IPS-15b (cell line): ENCODE measurements around the gene PDZRN4.
A peak's percentile ranks its signal among the peaks of the same experiment; 100 is the strongest.
"Not testable (repeated sequence)": the region's sequence is repeated elsewhere in the genome, so short reads cannot be mapped to it uniquely, and the experiment has no call there.

Source experiments
- H3K27me3 ChIP-seq: one replicate; pipeline ENCODE4 v1.6.1; 2013; ENCODE audit warnings: low read length; ENCODE audit not compliant: control insufficient read depth, insufficient read depth
- H3K36me3 ChIP-seq: one replicate; pipeline ENCODE4 v1.6.1; 2013; ENCODE audit warnings: low read length; ENCODE audit not compliant: control insufficient read depth, insufficient read depth
- H3K4me1 ChIP-seq: one replicate; pipeline ENCODE4 v1.6.1; 2013; ENCODE audit warnings: mild to moderate bottlenecking, low read length; ENCODE audit not compliant: control insufficient read depth, insufficient read depth
- H3K4me3 ChIP-seq: one replicate; pipeline ENCODE4 v1.5.1; 2013; ENCODE audit warnings: low read depth, low read length
- H3K9ac ChIP-seq: one replicate; pipeline ENCODE4 v1.6.1; 2013; ENCODE audit warnings: low read depth, mild to moderate bottlenecking, low read length
- H3K9me3 ChIP-seq: one replicate; pipeline ENCODE4 v1.6.1; 2013; ENCODE audit warnings: mild to moderate bottlenecking, low read length; ENCODE audit not compliant: control insufficient read depth, insufficient read depth

The PDZRN4 gene

DNA sequence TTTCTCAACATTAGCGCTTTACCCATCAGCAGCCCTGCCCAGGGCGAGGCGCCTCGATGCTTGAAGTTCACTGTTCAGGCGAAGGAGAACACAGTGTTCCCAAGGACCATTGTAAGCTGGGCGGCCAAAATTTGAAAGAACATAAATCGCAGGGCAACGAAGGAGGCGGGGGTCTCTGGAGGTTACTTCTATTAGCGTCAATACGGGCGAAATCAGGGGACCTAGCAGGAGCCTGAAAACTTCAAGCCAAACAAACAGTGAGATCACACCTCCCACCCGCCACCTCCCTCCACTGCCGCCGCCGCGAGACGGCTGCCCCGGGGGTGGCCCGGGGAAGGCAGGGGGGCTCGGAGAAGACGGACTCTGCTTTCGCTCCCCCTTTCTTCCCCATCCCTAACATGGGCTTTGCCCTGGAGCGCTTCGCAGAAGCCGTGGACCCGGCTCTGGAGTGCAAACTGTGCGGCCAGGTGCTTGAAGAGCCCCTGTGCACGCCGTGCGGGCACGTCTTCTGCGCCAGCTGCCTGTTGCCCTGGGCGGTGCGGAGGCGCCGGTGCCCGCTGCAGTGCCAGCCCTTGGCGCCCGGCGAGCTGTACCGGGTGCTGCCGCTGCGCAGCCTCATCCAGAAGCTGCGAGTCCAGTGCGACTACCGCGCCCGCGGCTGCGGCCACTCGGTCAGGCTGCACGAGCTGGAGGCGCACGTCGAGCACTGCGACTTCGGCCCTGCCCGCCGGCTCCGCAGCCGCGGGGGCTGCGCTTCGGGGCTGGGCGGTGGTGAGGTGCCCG, at the start of gene PDZRN4:
Gene PDZRN4 (plus strand): TSS at position 263 of the 783 bp plus-strand sequence.
- Histone ChIP-seq H3K36me3 (no peaks in the 10 kb centered on the region), H3K4me1 (peaks cover 2% of the 10 kb centered on the region), H3K9me3 (no peaks in the 10 kb centered on the region), H3K9ac (no peak within 1 kb of the TSS), H3K27me3 (peaks cover 48% of the 10 kb centered on the region), H3K4me3 (peak within 1 kb of the TSS; percentile 64)

DNA sequence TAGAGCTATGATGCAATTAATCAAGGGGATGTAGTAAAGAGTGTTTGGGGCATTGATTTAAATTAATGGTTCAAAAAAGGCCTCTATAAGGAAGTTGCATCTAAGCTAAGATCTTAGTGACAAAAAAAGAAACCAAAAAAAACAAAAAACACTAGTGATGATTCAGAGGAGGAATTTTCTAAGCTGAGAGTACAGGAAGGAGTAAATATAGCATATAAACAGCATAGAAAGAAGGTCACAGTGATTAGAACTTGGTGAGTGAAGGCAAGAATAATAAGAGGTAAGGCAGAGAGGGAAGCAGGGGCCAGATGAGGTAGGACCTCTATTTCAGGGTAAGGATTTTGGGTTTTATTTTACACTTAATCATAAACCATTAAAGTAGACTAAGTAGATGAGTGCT, 48.0 kb upstream of the PDZRN4 start:
- Histone ChIP-seq H3K9me3 (no peaks in the 10 kb centered on the region), H3K36me3 (no peaks in the 10 kb centered on the region), H3K4me3 (no peak overlapping the region), H3K4me1 (no peaks in the 10 kb centered on the region), H3K27me3 (no peaks in the 10 kb centered on the region), H3K9ac (no peak overlapping the region)

DNA sequence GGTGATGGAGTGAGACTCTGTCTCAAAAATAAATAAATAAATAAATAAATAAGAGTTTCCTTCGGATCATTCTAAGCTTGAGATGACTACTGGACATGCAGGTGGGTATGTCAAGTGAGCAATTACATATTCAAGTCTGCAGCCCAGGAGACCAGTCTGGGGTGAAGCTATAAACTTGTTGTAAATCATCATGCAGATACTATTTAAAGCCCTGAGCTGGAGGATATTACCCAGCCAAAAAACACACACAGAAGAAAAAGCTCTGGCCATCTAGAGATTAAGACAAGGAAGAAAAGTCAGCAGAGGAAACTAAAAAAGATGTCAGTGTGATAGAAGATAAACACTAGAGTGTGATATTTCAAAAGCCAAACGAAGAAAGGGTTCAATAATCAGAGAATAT, 47.0 kb upstream of the PDZRN4 start:
- no peak overlapping the region for H3K9ac ChIP-seq
- no peaks in the 10 kb centered on the region for H3K9me3 ChIP-seq
- no peaks in the 10 kb centered on the region for H3K4me1 ChIP-seq
- H3K27me3 ChIP-seq, result no peaks in the 10 kb centered on the region
- H3K36me3 ChIP-seq, result no peaks in the 10 kb centered on the region
- H3K4me3 ChIP-seq, result no peak overlapping the region

DNA sequence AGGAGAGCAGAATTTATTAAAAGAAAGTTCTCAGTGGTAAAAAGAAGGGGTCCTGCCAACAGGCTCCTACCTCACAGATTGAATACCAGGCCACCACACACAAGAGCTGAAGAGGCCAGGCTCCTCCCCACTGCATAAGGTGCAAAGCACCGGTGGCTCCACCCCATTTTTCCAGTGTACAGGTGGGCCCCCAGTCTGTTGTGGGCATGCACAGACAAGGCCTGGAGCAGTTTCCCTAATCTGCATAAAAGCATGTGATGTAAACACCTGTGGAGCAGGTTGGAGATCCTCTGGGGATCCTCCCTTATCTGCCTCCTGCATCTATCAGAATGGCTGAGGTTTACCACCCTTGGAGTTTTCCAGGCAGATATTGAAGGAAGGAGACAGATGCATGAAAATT, 45.7 kb upstream of the PDZRN4 start:
- no peak overlapping the region for H3K9ac ChIP-seq
- H3K4me3 ChIP-seq, result no peak overlapping the region
- no peaks in the 10 kb centered on the region for H3K4me1 ChIP-seq
- H3K27me3 ChIP-seq, result no peaks in the 10 kb centered on the region
- no peaks in the 10 kb centered on the region for H3K36me3 ChIP-seq
- no peaks in the 10 kb centered on the region for H3K9me3 ChIP-seq

GRCh38 chr12:41151793-41152192, 36.3 kb upstream of the PDZRN4 start:
- no peak overlapping the region for H3K4me3 ChIP-seq
- no peaks in the 10 kb centered on the region for H3K36me3 ChIP-seq
- H3K9me3 ChIP-seq, result peaks cover 2% of the 10 kb centered on the region
- H3K4me1 ChIP-seq, result no peaks in the 10 kb centered on the region
- H3K9ac ChIP-seq, result no peak overlapping the region
- H3K27me3 ChIP-seq, result no peaks in the 10 kb centered on the region

GRCh38 chr12:41162461-41162860, 25.7 kb upstream of the PDZRN4 start:
- no peak overlapping the region for H3K4me3 ChIP-seq
- no peaks in the 10 kb centered on the region for H3K4me1 ChIP-seq
- H3K27me3 ChIP-seq, result no peaks in the 10 kb centered on the region
- no peaks in the 10 kb centered on the region for H3K36me3 ChIP-seq
- H3K9me3 ChIP-seq, result no peaks in the 10 kb centered on the region
- no peak overlapping the region for H3K9ac ChIP-seq

DNA sequence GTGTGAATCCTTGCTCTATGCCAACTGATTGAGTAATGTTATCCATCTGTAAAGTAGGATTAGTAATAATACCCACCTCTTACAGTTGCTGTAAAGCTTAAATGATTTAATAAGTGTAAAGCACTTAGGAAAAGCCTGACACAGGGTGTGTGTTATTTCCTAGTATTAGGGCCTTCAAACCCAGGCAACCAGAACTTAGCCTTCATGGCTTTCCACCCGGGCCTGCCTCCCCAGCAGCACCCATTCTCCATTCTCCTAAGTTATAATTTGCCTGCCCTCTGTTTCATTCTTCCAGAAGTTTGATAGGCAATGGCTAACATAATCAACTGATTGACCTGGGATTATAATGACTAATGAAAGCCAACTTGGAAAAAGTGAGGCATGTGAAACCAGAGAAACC, 20.4 kb upstream of the PDZRN4 start:
- Histone ChIP-seq H3K9me3 (no peaks in the 10 kb centered on the region), H3K4me1 (no peaks in the 10 kb centered on the region), H3K36me3 (no peaks in the 10 kb centered on the region), H3K27me3 (no peaks in the 10 kb centered on the region), H3K9ac (no peak overlapping the region), H3K4me3 (no peak overlapping the region)

- no peaks in the 10 kb centered on the region for H3K4me1 ChIP-seq
- H3K9me3 ChIP-seq, result no peaks in the 10 kb centered on the region
- H3K4me3 ChIP-seq, result no peak overlapping the region
- H3K9ac ChIP-seq, result no peak overlapping the region
- H3K36me3 ChIP-seq, result no peaks in the 10 kb centered on the region
- no peaks in the 10 kb centered on the region for H3K27me3 ChIP-seq
Measured at GRCh38 chr12:41174602-41175001, 13.5 kb upstream of the PDZRN4 start.

- H3K9me3 ChIP-seq, H3K36me3 ChIP-seq, H3K4me1 ChIP-seq: not testable (repeated sequence)
Measured at GRCh38 chr12:41179507-41179906, 8.6 kb upstream of the PDZRN4 start.

DNA sequence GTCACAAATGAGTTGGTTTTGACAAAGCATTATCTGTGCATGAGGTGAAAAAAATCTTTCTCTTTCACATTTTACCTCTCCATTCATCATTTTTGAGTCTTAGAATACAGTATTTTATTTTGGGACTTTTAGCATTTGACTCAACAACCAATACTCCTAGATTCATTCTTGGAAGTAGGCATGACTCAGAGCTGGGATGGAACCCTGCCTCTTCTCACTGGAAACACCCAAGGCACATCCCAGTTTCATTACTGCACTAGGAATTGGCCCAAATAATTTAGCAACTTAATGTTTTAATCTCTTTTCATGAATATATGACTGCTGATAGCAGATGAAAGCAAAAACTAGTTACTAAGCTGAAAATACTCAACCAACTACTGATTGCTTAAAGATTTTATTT, 3.3 kb upstream of the PDZRN4 start:
- H3K4me3 ChIP-seq, result no peak overlapping the region
- H3K9me3 ChIP-seq, result no peaks in the 10 kb centered on the region
- peaks cover 2% of the 10 kb centered on the region for H3K4me1 ChIP-seq
- H3K27me3 ChIP-seq, result peaks cover 34% of the 10 kb centered on the region
- H3K9ac ChIP-seq, result no peak overlapping the region
- H3K36me3 ChIP-seq, result no peaks in the 10 kb centered on the region

More at GRCh38 chr12:41179507-41179906, 8.6 kb upstream of the PDZRN4 start:
- not testable (repeated sequence) for H3K27me3 ChIP-seq, H3K4me3 ChIP-seq, H3K9ac ChIP-seq

DNA sequence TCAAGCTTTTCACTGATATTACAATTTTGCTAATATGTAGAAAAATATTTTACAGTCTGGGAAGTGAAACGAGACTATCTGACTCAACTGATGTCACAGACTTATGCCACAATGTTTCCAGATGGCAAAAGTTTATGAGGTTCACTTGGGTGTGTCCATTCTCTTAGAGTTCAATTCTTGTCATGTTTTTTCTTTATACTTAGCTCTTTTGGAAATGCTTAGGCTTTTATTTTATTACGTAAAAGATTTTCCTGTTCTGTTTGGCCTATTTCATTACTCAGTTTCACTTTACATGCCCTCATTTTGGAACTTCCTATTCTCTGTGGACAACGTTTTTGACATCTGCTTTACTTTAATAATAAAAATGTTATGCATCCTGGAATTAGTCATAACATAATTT, 2.1 kb upstream of the PDZRN4 start:
- Histone ChIP-seq H3K9ac (no peak overlapping the region), H3K4me3 (no peak overlapping the region), H3K4me1 (peaks cover 2% of the 10 kb centered on the region), H3K9me3 (no peaks in the 10 kb centered on the region), H3K27me3 (peaks cover 46% of the 10 kb centered on the region), H3K36me3 (no peaks in the 10 kb centered on the region)

- Histone ChIP-seq H3K36me3 (no peaks in the 10 kb centered on the region), H3K4me3 (peak overlapping the region; percentile 64), H3K27me3 (peaks cover 48% of the 10 kb centered on the region), H3K9me3 (no peaks in the 10 kb centered on the region), H3K4me1 (peaks cover 2% of the 10 kb centered on the region), H3K9ac (no peak overlapping the region)
Measured at GRCh38 chr12:41188841-41189394, 798 bp downstream of the PDZRN4 start.
